Jurkat, Clone E6-1 (cell line): ENCODE results near the gene CYTH3.
"Not testable (repeated sequence)": the region's sequence is repeated elsewhere in the genome, so short reads cannot be mapped to it uniquely, and the experiment has no call there.

Source experiments
- DNase-seq: peaks from one replicate; pipeline ENCODE4 v3.0.0-alpha.2; 2011; ENCODE audit warnings: low read depth, low spot score
- H3K4me3 ChIP-seq: 2 replicates; pipeline ENCODE4 v1.5.1; 2011; ENCODE audit warnings: mild to moderate bottlenecking, low read length, control low read depth, moderate library complexity

Gene CYTH3

GRCh38 chr7:6238309-6238925, 34.0 kb downstream of the CYTH3 start:
- no peak for DNase-seq
- H3K4me3 ChIP-seq: no peak overlapping the region

- no peak for DNase-seq
- H3K4me3 ChIP-seq: no peak overlapping the region
These were observed 34.7 kb downstream of the CYTH3 start for GRCh38 chr7:6237730-6238129.

- DNase-seq: no peak
- no peak overlapping the region for H3K4me3 ChIP-seq
These were observed 35.4 kb downstream of the CYTH3 start for GRCh38 chr7:6237011-6237410.

- no peak for DNase-seq
- H3K4me3 ChIP-seq: no peak overlapping the region
These were observed 37.2 kb downstream of the CYTH3 start for GRCh38 chr7:6235029-6235871.

DNA sequence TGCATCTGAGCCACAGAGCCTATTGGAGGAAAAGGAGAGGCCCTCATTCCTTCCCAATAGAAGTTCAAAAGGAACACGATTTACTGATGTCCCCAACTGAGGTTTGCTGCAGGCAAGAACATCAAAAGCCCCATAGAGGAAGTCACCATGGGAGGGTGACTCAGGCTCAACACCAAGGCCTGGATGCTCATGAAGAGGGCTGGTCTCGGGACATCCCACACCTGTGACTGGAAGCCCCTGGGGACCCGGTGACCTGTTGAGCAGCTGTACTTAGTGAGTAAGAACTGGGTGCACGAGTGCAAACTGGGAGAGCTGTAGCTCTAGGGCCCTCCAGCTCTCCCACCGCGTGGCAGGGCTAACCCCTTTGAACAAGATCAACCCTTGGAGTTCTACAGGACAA, 38.0 kb downstream of the CYTH3 start:
- DNase-seq: peak; percentile 37
- no peak overlapping the region for H3K4me3 ChIP-seq

DNA sequence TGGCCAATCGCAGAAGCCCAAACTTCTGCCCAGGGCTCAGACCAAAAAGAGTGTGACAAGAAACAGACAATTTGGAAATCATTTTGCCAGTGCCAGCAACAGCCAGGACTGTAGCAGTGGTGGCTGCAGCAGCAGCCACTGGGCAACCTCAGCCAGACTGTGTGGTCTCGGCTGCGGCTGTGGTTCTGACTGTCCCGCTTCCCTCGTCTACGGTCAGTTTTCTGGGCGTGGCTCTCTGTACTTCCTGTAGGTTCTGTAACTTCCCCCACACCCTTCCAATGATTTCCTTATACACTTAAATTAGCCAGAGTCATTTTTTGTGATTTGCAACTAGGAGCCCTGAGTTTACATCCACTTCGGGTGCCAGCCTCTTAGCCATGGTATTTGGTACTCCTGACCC, 39.9 kb downstream of the CYTH3 start:
- H3K4me3 ChIP-seq: no peak overlapping the region
- DNase-seq: no peak

GRCh38 chr7:6232116-6232515, 40.3 kb downstream of the CYTH3 start:
- no peak overlapping the region for H3K4me3 ChIP-seq
- DNase-seq: no peak

DNA sequence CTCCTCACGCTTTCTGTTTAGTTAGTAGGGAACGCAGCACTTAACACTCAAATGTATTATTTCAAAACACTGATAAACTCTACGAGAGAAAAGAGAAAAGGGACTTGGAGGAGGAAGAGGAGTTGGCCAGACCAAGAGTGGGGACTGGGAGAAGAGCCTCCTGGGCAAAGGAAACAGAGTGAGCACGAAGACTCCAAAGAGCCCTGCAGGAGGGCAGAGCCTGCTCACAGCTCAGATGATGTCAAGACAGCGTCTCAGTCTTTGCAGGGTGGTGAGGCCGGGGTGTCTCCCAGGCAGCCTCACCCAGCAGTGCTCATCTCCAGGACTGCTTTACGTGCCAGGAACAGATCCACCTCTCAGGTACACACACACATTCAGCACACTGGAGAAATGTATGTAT, 41.2 kb downstream of the CYTH3 start:
- DNase-seq: no peak
- H3K4me3 ChIP-seq: no peak overlapping the region

GRCh38 chr7:6229284-6229683, 43.1 kb downstream of the CYTH3 start:
- not testable (repeated sequence) for H3K4me3 ChIP-seq, DNase-seq

GRCh38 chr7:6228361-6229229, 43.8 kb downstream of the CYTH3 start:
- H3K4me3 ChIP-seq: no peak overlapping the region
- DNase-seq: no peak

DNA sequence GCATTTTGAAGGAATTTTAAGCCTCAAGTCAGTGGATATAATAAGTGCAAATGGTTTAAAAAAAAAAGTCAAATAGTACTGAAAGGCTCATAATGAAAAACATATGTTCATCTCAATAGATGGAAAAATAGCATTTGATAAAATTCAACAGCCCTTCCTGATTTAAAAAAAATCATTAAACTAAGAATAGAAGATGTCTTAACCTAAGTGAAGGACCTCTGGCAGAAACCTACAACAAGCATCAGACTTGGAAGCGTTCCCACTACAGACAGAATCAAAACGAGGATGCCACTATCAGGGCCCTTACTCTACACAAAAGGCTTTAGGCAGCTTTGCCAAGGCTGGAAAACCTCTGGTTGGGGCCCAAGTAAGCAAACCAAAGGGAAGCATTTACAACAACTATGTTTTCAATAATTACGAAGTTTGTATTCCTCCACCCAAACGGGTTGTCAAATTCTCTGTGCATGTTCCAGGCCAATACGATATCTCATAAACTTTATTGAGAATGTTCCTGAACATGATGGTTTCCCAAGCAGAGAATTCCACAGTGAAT, 45.1 kb downstream of the CYTH3 start:
- no peak overlapping the region for H3K4me3 ChIP-seq
- DNase-seq: no peak

DNA sequence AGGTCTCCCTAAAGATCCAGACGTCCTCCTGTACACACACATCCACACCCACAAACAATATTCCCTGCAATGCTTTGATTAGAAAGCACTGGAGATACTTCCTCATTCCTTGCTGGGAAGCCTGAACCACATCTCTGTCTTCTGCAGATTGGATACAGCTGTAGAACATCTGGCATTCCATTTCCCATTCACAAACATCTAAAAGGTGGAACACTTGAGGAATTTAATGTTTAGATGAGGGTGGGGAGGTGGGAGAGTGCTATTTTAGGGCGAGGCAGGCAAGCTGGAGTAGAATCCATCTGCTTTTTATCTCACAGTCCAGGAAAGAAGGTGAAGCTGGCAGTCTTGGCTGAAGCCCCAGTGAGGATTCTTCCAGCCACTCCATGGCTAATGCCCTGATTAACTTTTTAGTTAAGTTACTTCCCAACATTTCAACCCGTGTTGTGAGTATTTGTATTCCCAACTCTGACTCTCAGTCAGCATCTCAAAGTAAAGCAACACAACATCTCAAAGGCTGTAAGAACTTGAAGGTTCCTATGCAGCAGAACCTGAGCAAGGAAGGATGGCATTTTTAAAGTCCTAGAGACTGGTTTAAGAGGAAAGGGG, 46.1 kb downstream of the CYTH3 start:
- H3K4me3 ChIP-seq: no peak overlapping the region
- DNase-seq: no peak

DNA sequence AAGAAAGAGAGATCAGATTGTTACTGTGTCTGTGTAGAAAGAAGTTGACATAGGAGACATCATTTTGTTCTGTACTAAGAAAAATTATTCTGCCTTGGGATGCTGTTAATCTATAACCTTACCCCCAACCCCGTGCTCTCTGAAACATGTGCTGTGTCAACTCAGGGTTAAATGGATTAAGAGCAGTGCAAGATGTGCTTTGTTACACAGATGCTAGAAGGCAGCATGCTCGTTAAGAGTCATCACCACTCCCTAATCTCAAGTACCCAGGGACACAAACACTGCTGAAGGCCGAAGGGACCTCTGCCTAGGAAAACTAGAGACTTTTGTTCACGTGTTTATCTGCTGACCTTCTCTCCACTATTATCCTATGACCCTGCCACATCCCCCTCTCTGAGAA, 49.0 kb downstream of the CYTH3 start:
- DNase-seq: not testable (repeated sequence)

DNA sequence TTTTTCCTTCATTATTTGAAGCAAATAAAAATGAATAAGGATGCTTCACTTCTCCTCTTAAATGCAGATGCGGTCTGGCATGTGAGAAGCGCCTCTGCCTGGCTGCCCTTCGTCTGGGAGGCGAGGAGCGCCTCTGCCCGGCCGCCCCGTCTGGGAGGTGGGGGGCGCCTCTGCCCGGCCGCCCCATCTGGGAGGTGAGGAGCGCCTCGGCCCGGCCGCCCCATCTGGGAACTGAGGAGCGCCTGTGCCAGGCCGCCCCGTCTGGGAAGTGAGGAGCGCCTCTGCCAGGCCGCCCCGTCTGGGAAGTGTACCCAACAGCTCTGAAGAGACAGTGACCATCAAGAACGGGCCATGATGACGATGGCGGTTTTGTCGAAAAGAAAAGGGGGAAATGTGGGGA, 49.4 kb downstream of the CYTH3 start:
- not testable (repeated sequence) for DNase-seq, H3K4me3 ChIP-seq

More for the DNA sequence above, 49.0 kb downstream of the CYTH3 start:
- not testable (repeated sequence) for H3K4me3 ChIP-seq

GRCh38 chr7:6221340-6222319, 50.8 kb downstream of the CYTH3 start:
- no peak overlapping the region for H3K4me3 ChIP-seq

DNA sequence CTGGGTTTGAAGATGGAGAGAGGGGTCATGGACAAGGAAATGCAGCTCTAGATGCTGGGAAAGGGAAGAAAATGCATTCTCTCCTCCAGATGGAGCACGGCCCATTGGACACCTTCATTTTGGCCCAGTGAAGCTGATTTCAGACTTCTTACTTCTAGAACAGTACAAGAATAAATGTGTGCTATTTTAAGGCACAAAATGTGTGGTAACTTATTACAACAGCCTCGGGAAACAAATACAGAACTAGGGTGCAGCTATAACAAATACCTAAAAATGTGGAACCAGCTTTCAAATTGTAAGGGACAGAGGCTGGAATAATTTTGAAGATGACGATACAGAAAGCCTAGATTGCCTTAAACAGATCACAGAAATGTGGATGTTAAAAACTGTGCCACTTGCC, 54.1 kb downstream of the CYTH3 start:
- no peak for DNase-seq

More at GRCh38 chr7:6221340-6222319, 50.8 kb downstream of the CYTH3 start:
- DNase-seq: no peak

DNA sequence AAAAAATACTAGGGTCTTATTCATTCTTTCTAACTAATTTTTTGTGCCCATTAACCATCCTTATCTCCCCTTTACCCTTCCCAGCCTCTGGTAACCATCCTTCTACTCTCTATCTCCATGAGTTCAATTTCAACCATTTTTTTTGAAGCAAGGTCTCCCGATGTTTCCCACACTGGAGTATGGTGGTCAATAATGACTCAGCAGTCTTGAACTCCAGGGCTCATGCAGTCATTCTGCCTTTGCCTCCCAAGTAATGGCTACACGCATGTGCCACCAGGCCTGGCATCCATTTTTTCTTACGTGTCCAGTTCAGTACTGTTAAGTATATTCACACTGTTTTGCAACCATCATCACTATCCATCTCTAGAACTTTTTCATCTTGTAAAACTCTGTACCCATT, 60.4 kb downstream of the CYTH3 start:
- no peak overlapping the region for H3K4me3 ChIP-seq
- DNase-seq: no peak

More for the DNA sequence above, 54.1 kb downstream of the CYTH3 start:
- no peak overlapping the region for H3K4me3 ChIP-seq
